IMR-90 (cell line): ENCODE data around the gene DCUN1D2. TPM values are rescaled to one million over a fixed set of nuclear protein-coding genes. Genes with fewer than 3 reads are reported as not detected.

Experiments
- ATAC-seq: fragments of 200-7000 bp; cut with Tn5 transposase; 2 replicates; pipeline ENCODE4 v1.9.1; 2020; ENCODE audit warnings: low read depth, mild to moderate bottlenecking, moderate library complexity
- BruUV-seq: library from RNA; stranded (reverse); fragments of 400-500 nt; replicated peaks from 2 replicates; lab custom pipeline; 2021; lab: Mats Ljungman, UMichigan
- CTCF ChIA-PET: fragments of 300-600 bp; formaldehyde crosslinking; extraction: SDS; loops from one replicate; lab custom pipeline; 2021; ENCODE audit warnings: antibody characterized with exemption; lab: Yijun Ruan, JAX
- POLR2A ChIA-PET: fragments of 300-600 bp; sonication (Branson Sonifier 250); formaldehyde crosslinking; loops from one replicate; lab custom pipeline; 2022; ENCODE audit warnings: antibody characterized with exemption; ENCODE audit not compliant: unreplicated experiment; lab: Charles Lee
- DNase-seq: peaks from one replicate; pipeline ENCODE4 v3.0.0; 2013
- H2AFZ ChIP-seq: replicated peaks from 2 replicates; pipeline ENCODE3; 2013; ENCODE audit warnings: low read length, mild to moderate bottlenecking; ENCODE audit not compliant: poor library complexity
- H2AK5ac ChIP-seq: 2 replicates; pipeline ENCODE4 v1.6.1; 2013; ENCODE audit warnings: low read depth, low read length, inconsistent platforms
- H2AK9ac ChIP-seq: replicated peaks from 2 replicates; pipeline ENCODE3; 2013; ENCODE audit warnings: mild to moderate bottlenecking, low read depth, low read length, moderate library complexity; ENCODE audit not compliant: poor library complexity
- H2BK120ac ChIP-seq: 2 replicates; pipeline ENCODE4 v1.6.1; 2013; ENCODE audit warnings: low read depth, low read length, inconsistent platforms
- H2BK15ac ChIP-seq: 3 replicates; pipeline ENCODE4 v1.6.1; 2013; ENCODE audit warnings: low read depth, low read length, inconsistent platforms
- H2BK20ac ChIP-seq: 2 replicates; pipeline ENCODE4 v1.6.1; 2013; ENCODE audit warnings: low read depth, mild to moderate bottlenecking, inconsistent platforms, low read length, moderate library complexity
- H2BK5ac ChIP-seq: 2 replicates; pipeline ENCODE4 v1.6.1; 2013; ENCODE audit warnings: mild to moderate bottlenecking, low read depth, low read length, inconsistent platforms; ENCODE audit not compliant: poor library complexity, severe bottlenecking
- H3K14ac ChIP-seq: replicated peaks from 2 replicates; pipeline ENCODE4 v1.6.1; 2013; ENCODE audit warnings: low read depth, low read length, inconsistent platforms
- H3K18ac ChIP-seq: 2 replicates; pipeline ENCODE4 v1.6.1; 2013; ENCODE audit warnings: low read depth, low read length, control low read depth
- H3K23ac ChIP-seq: 2 replicates; pipeline ENCODE4 v1.6.1; 2013; ENCODE audit warnings: low read depth, low read length, inconsistent platforms
- H3K27ac ChIP-seq: 2 replicates; pipeline ENCODE4 v1.5.1; 2013; ENCODE audit warnings: mild to moderate bottlenecking, control low read depth, low read length; ENCODE audit not compliant: insufficient read depth
- H3K27me3 ChIP-seq: 2 replicates; pipeline ENCODE4 v1.6.1; 2013; ENCODE audit warnings: low read length; ENCODE audit not compliant: control insufficient read depth, insufficient read depth
- H3K36me3 ChIP-seq: 2 replicates; pipeline ENCODE4 v1.6.1; 2013; ENCODE audit warnings: low read length, mixed read lengths; ENCODE audit not compliant: control insufficient read depth, insufficient read depth
- H3K4ac ChIP-seq: 2 replicates; pipeline ENCODE4 v1.6.1; 2013; ENCODE audit warnings: low read depth, low read length, inconsistent platforms
- H3K4me1 ChIP-seq: 2 replicates; pipeline ENCODE4 v1.6.1; 2013; ENCODE audit warnings: low read length, mixed read lengths; ENCODE audit not compliant: control insufficient read depth, insufficient read depth
- H3K4me2 ChIP-seq: 2 replicates; pipeline ENCODE4 v1.6.1; 2013; ENCODE audit warnings: low read depth, mild to moderate bottlenecking, control low read depth, low read length, moderate library complexity
- H3K4me3 ChIP-seq: 2 replicates; pipeline ENCODE4 v1.5.1; 2013; ENCODE audit warnings: low read depth, mild to moderate bottlenecking, control low read depth, low read length, moderate library complexity; ENCODE audit not compliant: insufficient read depth
- H3K56ac ChIP-seq: 2 replicates; pipeline ENCODE4 v1.6.1; 2013; ENCODE audit warnings: low read length, inconsistent platforms; ENCODE audit not compliant: insufficient read depth; ENCODE audit errors: extremely low read depth
- H3K79me1 ChIP-seq, 2 experiments: 2 replicates each; pipeline ENCODE4 v1.6.1; 2013; ENCODE audit warnings: low read length in 2 of 2, inconsistent platforms in 1 of 2, low read depth in 1 of 2
- H3K9ac ChIP-seq: 2 replicates; pipeline ENCODE4 v1.6.1; 2013; ENCODE audit warnings: low read depth, low read length, control low read depth
- H3K9me1 ChIP-seq: 2 replicates; pipeline ENCODE4 v1.6.1; 2013; ENCODE audit warnings: low read length, inconsistent platforms; ENCODE audit not compliant: insufficient read depth
- H3K9me3 ChIP-seq: 2 replicates; pipeline ENCODE4 v1.6.1; 2013; ENCODE audit warnings: low read length; ENCODE audit not compliant: control insufficient read depth, insufficient read depth
- H4K20me1 ChIP-seq: 2 replicates; pipeline ENCODE4 v1.6.1; 2013; ENCODE audit warnings: low read length, inconsistent platforms; ENCODE audit not compliant: insufficient read depth
- H4K5ac ChIP-seq: 2 replicates; pipeline ENCODE4 v1.6.1; 2013; ENCODE audit warnings: mild to moderate bottlenecking, low read depth, low read length, control low read depth
- H4K8ac ChIP-seq, 2 experiments: 2 replicates each; pipeline ENCODE4 v1.6.1; 2013; ENCODE audit warnings: low read depth in 2 of 2, low read length in 2 of 2, control low read depth in 1 of 2, inconsistent platforms in 1 of 2
- H4K91ac ChIP-seq: 2 replicates; pipeline ENCODE4 v1.6.1; 2013; ENCODE audit warnings: low read depth, low read length, inconsistent platforms; ENCODE audit not compliant: insufficient read depth
- BHLHE40 ChIP-seq: fragments of 150-350 bp; IDR thresholded peaks from 2 replicates; pipeline ENCODE4 v1.6.1; 2016; ENCODE audit warnings: mild to moderate bottlenecking, low read depth, low read length
- CEBPB ChIP-seq: IDR thresholded peaks from 2 replicates; pipeline ENCODE4 v1.6.1; 2012; ENCODE audit warnings: low read depth, low read length, improper control_type of control experiment
- CHD1 ChIP-seq: IDR thresholded peaks from 2 replicates; pipeline ENCODE4 v1.6.1; 2012; ENCODE audit warnings: low read depth, low read length, improper control_type of control experiment
- FOS ChIP-seq: fragments of 150-350 bp; IDR thresholded peaks from 2 replicates; pipeline ENCODE4 v1.6.1; 2016; ENCODE audit warnings: low read depth, low read length
- NFE2L2 ChIP-seq: fragments of 150-350 bp; IDR thresholded peaks from 2 replicates; pipeline ENCODE4 v1.6.1; 2016; ENCODE audit warnings: low read depth, mild to moderate bottlenecking, low read length
- RAD21 ChIP-seq: IDR thresholded peaks from 2 replicates; pipeline ENCODE4 v1.6.1; 2012; ENCODE audit warnings: low read length, improper control_type of control experiment
- RCOR1 ChIP-seq: IDR thresholded peaks from 2 replicates; pipeline ENCODE4 v1.6.1; 2012; ENCODE audit warnings: mild to moderate bottlenecking, low read length, improper control_type of control experiment; ENCODE audit not compliant: insufficient replicate concordance
- SMC3 ChIP-seq: fragments of 150-350 bp; IDR thresholded peaks from 2 replicates; pipeline ENCODE4 v1.6.1; 2016; ENCODE audit warnings: low read depth, mild to moderate bottlenecking, antibody characterized with exemption, low read length, moderate library complexity
- WGBS, 2 experiments: methylation state at CpG; one replicate each; pipeline versions ENCODE4 v1.1.5 to v1.1.7; 2013; ENCODE audit warnings: missing lambda C conversion rate in 2 of 2; ENCODE audit not compliant: insufficient read length in 1 of 2; ENCODE audit errors: extremely low coverage in 2 of 2; 5-methylcytosine and 5-hydroxymethylcytosine counted together
- dilution Hi-C: fragments of 300-500 bp; cut with HindIII; formaldehyde crosslinking; loops from one replicate; pipeline ENCODE4 v1.14.3; 2018; ENCODE audit warnings: low sequenced_read_pairs; ENCODE audit not compliant: unreplicated experiment
- in situ Hi-C: fragments of 300-500 bp; cut with MboI; formaldehyde crosslinking; loops from 3 replicates; pipeline ENCODE4 v1.14.3; 2019; ENCODE audit warnings: low sequenced_read_pairs, inconsistent platforms, mixed read lengths
- intact Hi-C: fragments of 100-400 bp; cut with micrococcal nuclease; formaldehyde crosslinking; loops from 2 replicates; pipeline ENCODE4 v1.10.0; 2022
- polyA plus RNA-seq, 3 experiments: library from polyadenylated mRNA; depleted of rRNA; stranded (reverse); fragments of >200 nt; gene quantifications; 2 replicates each; pipeline ENCODE4 v1.2.3, GENCODE V29; 2012; ENCODE audit warnings: low replicate concordance in 1 of 3
- total RNA-seq: library from RNA; depleted of rRNA; stranded (reverse); fragments of >200 nt; gene quantifications from 2 replicates; pipeline ENCODE4 v1.2.3, GENCODE V29; 2012
- TF ChIP-seq, protein P1 (sequence below): fragments of 150-350 bp; IDR thresholded peaks from 2 replicates; pipeline ENCODE4 v1.6.1; 2016; ENCODE audit warnings: low read depth, mild to moderate bottlenecking, low read length, moderate library complexity, borderline replicate concordance
- TF ChIP-seq, protein P2 (sequence below): conservative IDR thresholded peaks from 2 replicates; pipeline ENCODE4 v1.5.1; 2012; ENCODE audit warnings: mild to moderate bottlenecking, low read depth, low read length, improper control_type of control experiment

DCUN1D2 gene
- total and polyA plus RNA-seq, 2 of the 4 experiments (the other 2 are of a cell fraction) = 8.1 to 11.5 TPM

GRCh38 chr13:113513761-113514160 lies 23.2 kb upstream of the DCUN1D2 start:
- no peak overlapping the region for H3K18ac ChIP-seq
- H4K20me1 ChIP-seq = peaks cover 16% of the 10 kb centered on the region
- CTCF ChIA-PET = no interaction called here
- H3K9me1 ChIP-seq = peaks cover 14% of the 10 kb centered on the region
- H2AK9ac ChIP-seq = no peak overlapping the region
- intact Hi-C loops = no loop called here
- no peak overlapping the region for H4K5ac ChIP-seq
- dilution Hi-C loops = no loop called here
- no peak overlapping the region for H2BK5ac ChIP-seq
- no peak overlapping the region for H2AFZ ChIP-seq
- no peak overlapping the region for H3K23ac ChIP-seq
- H3K4ac ChIP-seq = no peak overlapping the region
- H3K56ac ChIP-seq = no peak overlapping the region
- no TSS peak for BruUV-seq
- H4K91ac ChIP-seq = no peak overlapping the region
- WGBS, 2 experiments = 86% methylated on average over 5 of the region's 8 CpGs; no CpG with 5 or more reads in 1 of the 2 experiments
- H4K8ac ChIP-seq = no peak overlapping the region
- POLR2A ChIA-PET = no interaction called here
- H2BK20ac ChIP-seq = no peak overlapping the region
- no peak overlapping the region for H3K4me3 ChIP-seq
- DNase-seq (no peak), ATAC-seq (no peak)
- in situ Hi-C loops = no loop called here
- H2BK120ac ChIP-seq = no peak overlapping the region
- H3K4me1 ChIP-seq = peaks cover 5% of the 10 kb centered on the region; the same call in 1 of the 2 replicates
- no peak overlapping the region for H3K4me2 ChIP-seq
- peaks cover 20 to 38% of the 10 kb centered on the region in 2 experiments for H3K79me1 ChIP-seq
- H3K27me3 ChIP-seq = no peaks in the 10 kb centered on the region
- H3K36me3 ChIP-seq = peaks cover 48% of the 10 kb centered on the region
- H3K9ac ChIP-seq = no peak overlapping the region
- TF ChIP-seq FOS (no peak), RAD21 (no peak), CHD1 (no peak), SMC3 (no peak), RCOR1 (no peak), CEBPB (no peak), BHLHE40 (no peak), NFE2L2 (no peak)
- TF ChIP-seq, protein P1, sequence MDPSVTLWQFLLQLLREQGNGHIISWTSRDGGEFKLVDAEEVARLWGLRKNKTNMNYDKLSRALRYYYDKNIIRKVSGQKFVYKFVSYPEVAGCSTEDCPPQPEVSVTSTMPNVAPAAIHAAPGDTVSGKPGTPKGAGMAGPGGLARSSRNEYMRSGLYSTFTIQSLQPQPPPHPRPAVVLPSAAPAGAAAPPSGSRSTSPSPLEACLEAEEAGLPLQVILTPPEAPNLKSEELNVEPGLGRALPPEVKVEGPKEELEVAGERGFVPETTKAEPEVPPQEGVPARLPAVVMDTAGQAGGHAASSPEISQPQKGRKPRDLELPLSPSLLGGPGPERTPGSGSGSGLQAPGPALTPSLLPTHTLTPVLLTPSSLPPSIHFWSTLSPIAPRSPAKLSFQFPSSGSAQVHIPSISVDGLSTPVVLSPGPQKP = no peak
- TF ChIP-seq, protein P2, sequence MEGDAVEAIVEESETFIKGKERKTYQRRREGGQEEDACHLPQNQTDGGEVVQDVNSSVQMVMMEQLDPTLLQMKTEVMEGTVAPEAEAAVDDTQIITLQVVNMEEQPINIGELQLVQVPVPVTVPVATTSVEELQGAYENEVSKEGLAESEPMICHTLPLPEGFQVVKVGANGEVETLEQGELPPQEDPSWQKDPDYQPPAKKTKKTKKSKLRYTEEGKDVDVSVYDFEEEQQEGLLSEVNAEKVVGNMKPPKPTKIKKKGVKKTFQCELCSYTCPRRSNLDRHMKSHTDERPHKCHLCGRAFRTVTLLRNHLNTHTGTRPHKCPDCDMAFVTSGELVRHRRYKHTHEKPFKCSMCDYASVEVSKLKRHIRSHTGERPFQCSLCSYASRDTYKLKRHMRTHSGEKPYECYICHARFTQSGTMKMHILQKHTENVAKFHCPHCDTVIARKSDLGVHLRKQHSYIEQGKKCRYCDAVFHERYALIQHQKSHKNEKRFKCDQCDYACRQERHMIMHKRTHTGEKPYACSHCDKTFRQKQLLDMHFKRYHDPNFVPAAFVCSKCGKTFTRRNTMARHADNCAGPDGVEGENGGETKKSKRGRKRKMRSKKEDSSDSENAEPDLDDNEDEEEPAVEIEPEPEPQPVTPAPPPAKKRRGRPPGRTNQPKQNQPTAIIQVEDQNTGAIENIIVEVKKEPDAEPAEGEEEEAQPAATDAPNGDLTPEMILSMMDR = no peak
- no peak overlapping the region for H3K27ac ChIP-seq
- H3K14ac ChIP-seq = no peak overlapping the region
- H2AK5ac ChIP-seq = no peak overlapping the region
- H2BK15ac ChIP-seq = no peak overlapping the region
- H3K9me3 ChIP-seq = no peaks in the 10 kb centered on the region
